ENCODE measurements around the gene RANBP3.
"Not testable (repeated sequence)": the region's sequence is repeated elsewhere in the genome, so short reads cannot be mapped to it uniquely, and the experiment has no call there.

The RANBP3 gene

DNA sequence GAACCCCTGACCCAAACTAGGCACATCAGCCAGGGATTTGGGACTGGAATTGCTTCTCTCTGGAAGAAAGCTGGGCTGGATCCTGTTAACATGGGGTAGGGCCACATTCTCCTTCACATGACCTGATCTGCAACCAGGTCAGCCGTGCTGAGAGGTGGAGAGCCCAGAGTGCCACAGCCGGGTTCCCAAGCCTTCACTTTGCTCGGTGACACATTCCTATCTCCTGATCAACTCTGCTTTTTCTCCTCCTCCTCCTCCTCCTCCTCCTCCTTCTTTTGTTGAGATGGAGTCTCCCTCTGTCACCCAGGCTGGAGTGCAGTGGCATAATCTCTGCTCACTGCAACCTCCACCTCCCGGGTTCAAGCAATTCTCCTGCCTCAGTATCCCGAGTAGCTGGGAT is 7.9 kb upstream of the RANBP3 start:
- DNase-seq, result not testable (repeated sequence)

DNA sequence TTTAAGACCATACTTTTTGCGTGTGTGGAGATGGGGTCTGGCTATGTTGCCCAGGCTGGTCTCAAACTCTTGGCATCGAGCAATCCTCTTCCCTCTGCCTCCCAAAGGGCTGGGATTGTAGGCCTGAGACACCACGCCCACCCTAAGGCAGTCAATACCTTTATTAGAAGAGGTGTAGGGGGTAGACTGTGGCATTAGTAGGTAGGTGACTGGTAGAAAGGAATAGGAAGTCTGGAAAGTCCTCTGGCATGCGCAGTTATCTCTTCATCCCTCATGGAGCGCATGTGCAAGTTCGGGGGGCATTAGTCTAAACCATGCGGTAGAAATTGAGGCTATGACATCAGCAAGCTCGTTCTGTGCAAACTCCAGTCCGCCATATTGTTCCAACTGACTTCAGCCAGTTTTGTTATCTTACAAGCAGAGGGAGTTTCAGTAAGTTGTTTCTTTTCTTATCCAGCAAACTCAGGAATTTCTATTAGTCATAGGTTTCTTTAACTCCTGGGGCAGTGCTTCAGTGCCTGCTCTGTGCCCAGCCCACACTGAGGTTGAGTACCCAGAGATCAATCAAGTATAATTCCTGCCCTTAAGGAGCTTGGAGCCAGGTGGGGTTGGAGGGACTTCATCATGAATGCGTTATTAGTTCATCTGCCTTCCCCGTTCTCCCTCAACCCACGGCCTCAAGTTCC is 7.3 kb upstream of the RANBP3 start:
- DNase-seq, result no peak

DNA sequence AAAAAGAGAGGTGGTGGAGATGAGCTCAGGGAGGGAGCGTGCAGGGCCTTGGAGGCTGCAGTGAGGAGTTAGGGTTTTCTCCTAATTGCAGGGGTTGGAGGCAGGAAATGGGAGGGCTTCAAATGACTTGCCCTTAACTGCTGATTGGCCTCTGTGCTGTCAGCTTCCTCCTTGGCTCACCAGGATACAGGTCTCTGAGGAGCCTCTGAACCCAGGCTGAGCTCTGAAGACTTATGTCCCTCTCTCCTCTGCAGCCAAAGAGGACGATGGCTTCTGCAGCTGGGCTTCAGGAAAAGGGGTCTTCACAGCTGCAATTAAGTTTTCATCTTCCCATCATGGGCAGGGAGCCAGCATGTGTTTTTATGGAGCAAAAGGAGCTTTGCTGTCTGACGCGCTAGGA is 6.7 kb upstream of the RANBP3 start:
- peak; percentile 74 to 76 for DNase-seq

DNA sequence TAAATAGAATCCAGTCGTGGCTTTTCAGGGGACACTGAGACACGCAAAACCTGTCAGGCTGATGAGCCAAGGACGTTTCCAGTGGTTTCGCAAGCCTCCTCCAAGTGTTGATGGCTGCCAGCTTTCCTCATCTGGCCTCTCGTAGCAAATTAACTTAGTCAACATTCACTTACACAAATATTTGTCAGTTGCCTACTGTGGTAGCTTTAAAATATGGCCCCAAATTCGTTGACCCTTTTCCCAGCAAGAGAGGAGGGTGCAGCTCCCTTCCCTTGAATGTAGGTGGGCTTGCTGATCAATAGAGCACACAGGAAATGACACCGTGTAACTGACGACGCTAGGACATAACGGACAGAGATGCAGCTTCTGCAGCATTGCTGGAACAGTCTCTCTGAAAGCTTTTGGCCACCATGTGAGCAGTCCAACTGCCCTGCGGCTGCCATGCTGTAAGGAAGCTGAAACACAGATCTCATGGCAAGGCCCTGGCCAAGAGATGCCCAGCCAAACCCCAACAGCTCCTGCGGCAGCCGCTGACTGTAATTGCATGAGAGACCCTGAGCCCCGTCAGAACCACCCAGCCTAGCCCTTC is 5.5 kb upstream of the RANBP3 start:
- no peak for DNase-seq

DNA sequence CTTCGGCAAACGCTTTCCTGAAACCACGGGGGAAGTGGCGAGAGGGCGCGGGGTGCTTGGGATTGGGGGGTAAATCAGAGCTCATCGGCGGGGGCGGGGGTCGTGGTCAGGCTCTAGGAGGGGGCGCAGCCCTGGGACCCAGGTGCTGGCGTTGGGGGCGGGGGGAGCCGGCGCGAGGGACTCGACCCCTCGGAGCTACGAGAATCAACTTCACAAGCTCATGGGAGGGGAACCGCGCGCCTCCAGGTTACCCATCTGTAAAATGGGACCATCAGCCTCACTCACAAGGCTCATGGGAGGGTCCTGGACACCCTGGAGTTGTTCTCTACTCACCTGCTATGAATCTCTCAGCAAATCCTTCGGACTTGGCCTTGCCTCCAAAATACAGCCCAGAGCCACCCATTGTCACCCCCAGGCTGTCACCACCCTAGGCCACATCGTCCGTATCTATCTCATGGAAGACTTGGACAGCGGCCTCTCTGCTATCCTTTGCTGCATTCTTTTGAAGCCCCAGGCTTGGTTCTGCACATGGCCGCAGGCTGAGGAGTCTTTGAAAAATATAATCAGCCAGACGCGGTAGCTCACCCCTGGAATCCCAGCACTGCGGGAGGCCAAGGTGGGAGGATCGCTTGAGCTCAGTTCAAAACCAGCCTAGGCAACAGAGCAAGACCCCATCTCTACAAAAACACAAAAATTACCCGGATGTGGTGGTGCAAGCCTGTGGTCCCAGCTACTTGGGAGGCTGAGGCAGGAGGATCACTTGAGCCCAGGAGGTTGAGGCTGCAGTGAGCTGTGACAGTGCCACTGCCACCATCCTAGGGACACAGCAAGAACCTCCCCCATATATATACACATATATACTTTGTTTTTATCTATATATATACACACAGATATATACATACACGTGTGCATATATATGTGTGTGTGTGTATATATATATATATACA is 939 bp upstream of the RANBP3 start:
- no peak for DNase-seq

DNA sequence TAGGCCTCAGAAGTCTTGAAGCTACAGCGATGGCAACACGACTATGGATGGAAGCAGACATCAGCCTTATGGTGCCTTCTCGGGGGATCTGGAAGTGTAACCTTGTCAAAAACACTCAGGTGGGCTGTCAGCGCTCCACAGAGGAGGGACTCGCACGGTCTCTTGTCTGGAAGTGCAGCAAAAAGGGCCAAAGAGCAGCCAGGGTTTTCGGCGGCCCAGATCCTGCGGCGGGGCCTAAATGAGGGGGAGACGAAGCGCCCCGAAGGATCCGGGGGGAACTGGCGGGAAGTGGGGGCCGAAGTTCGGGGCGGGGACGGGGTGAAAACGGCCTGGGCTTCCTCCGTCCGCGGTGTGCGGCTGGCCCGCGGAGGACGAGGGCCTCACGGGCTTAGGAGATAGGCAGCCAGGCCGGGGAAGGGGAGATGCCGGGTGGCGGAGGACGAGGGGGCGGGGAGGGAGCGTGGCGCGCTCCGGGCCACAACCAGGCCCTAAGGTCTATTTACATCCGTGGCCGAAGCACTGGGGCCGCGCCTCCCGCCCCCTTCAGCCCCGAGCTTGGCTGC is 637 bp downstream of the RANBP3 start:
- no peak for DNase-seq

DNA sequence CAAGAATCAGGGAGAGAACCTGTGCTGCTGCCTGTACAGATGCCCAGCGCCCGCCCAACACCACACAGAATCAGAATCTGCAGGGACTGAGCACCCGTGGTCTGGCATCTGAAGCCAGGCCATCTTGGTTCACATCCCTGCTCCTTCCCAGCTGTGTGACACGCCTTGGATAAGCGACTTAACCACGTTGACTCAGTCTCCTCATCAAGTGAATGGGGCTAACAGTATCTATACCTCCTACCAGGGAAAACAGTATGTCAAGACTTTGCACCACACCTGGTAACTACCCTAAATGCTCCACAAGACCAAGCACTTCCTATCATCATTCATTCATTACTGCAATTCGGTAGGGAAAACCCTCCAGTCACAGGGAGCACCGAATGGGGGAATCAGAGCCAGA is 1.2 kb downstream of the RANBP3 start:
- DNase-seq, result no peak

DNA sequence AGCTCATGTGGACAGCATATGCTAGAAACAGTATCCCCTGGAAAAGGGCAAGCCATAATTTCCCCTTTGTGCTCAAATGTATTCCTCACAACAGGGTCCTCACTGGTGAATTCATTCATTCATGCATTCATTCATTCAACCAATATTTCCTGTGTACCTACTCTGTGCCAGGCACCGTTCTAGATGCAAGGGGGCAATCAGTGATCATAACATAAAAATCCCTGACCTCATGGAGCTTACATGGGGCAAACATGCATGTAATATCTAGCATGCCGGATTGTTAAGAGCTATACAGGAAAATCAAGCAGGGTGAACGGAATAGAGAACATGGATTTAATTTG is 2.6 kb downstream of the RANBP3 start:
- DNase-seq, result no peak

DNA sequence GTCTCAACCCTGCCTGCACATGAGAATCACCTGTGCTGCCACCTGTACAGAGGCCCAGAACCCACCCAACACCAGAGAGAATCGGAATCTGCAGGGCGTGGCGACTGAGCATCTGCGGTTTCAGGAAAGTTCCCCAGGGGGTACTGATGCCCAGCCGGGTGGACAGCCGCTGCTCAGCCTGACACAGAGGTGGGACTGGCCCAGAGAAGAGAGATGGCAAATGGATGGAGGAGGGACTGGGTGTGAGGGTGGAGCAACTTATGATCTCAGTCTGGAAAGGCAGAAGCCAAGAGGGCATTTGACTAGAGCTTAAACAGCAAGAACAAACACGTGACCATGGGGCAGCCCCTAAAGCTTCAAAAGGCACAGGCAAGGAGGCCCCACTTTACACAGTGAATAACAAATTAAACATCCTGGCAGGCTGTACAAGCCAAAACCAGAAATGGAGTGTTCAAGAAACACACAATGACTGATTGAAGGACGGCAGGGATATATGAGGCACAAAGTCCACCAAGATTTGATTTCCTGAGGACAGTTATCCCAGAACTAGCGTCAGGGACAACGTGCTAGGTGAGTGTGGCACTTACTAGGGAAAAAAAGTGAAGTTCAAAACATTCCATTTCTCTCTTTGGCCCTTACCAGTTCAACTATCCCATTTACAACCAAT is 3.1 kb downstream of the RANBP3 start:
- no peak for DNase-seq

DNA sequence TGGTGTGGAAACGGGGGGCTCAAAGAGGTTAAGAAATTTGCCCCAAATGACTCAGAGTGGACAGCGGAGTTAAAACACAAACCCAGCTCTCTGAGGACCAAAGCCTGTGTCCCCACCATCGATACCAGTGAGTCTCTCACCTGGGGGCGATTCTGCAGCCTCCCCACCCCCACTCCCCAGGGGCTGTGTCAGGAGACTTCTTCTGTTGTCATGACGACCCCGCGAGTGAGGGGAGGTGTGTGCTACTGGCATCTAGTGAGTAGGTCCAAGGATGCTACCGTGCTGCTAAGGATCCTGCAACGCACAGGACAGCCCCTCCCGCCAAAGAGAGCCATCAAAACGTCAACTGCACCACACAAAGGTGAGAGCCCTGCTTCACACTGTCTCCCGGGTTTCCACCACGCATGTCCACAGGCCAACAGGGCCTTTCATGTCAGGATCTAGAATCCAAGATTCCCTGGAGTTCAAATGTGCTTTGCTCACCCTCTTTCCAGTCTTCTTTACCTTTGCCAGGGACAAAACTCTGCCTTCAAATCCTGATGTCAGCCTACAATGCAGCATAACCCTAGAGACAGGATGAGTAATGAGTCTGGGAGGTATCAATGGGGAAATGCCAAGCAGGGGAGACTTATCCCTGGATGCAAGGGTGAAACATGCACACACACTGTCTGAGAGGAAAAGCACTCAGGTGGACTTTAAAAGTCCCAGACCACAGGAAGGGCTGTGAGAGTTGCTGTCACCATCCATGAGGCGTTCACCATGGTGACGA is 3.9 kb downstream of the RANBP3 start:
- no peak for DNase-seq

DNA sequence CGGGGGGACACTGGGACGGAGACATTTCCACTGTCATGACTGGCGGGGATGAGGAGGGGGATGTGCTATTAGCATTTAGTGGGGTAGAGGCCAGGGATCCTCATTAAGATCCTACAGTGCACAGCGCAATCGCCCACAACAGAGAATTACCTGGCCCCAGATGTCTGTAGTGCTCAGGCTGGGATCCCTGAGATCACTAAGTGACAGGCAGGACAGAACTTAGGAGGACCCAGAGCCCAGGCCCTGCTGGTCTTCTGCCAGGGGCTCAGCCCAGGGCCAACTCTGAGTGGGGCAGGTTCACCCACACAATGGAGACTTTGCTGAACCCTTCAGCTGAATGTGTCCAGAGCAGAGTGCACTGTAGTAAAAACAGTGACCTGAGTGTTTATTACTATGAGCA is 4.6 kb downstream of the RANBP3 start:
- no peak for DNase-seq

DNA sequence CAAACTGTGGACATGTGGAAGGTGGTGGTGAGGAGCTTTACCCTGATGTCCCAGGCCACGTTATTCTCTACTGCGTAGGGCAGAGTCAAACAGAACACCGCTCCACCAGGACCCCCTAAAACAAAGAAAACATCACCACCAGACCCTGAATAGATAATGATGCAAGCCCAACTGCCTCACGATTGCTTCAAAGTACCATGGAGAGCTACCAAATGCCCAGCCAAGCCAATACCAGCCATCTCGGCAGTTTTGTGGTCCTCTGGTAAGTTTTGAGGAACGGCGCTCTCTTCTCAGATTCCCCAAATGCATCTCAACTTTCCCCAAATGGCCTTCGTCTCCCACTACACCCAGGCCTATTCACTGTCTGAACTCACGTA is 5.6 kb downstream of the RANBP3 start:
- no peak for DNase-seq

DNA sequence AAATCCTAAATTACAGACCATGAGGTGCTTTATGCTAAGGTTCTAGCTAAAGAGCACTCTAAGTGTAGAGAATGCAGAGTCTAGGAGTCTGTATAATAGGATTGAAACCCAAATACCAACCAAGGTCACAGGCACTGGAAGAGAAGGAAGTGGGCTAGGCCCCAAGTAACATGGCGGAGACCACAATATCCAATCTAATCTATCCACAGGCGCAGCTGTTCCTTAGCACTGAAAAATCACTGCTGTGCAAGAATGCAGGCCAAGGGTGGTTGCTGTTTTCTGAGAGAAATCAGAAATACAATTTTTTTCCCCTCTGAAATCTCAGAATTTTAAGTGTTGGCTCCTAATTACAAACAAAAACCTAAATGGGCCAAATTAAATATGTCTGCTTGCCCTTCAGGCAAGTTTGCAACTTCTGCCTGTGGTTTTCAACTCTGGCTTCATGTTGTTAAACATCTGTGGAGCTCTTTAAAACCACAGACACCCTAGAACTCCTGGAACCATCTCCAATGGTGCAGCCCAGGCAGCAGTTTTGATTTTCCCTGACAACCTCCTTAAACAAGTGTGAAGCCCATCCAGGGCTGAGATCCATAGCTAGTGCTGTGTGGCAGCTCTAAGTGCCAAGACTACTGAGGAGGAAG is 6.1 kb downstream of the RANBP3 start:
- DNase-seq, result no peak

DNA sequence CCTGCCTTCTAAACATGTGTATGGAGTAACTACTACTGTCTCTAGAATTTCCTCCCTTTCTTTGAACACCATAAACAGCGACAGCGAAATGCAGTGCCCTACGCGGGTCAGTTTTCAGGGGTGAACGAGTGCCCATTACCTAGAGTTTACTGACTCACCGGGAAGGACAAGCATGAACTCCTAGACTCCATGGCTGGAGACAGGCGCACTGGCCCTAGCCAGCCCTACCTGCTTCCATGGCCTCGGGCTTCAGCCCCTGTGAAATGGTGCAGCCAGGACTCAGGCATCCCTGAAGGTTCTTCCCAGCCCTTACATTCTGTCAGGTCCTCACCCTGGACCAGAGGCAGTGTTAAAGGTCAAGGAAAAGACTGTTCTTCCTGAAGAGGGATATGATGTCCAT is 8.5 kb downstream of the RANBP3 start:
- DNase-seq, result no peak

DNA sequence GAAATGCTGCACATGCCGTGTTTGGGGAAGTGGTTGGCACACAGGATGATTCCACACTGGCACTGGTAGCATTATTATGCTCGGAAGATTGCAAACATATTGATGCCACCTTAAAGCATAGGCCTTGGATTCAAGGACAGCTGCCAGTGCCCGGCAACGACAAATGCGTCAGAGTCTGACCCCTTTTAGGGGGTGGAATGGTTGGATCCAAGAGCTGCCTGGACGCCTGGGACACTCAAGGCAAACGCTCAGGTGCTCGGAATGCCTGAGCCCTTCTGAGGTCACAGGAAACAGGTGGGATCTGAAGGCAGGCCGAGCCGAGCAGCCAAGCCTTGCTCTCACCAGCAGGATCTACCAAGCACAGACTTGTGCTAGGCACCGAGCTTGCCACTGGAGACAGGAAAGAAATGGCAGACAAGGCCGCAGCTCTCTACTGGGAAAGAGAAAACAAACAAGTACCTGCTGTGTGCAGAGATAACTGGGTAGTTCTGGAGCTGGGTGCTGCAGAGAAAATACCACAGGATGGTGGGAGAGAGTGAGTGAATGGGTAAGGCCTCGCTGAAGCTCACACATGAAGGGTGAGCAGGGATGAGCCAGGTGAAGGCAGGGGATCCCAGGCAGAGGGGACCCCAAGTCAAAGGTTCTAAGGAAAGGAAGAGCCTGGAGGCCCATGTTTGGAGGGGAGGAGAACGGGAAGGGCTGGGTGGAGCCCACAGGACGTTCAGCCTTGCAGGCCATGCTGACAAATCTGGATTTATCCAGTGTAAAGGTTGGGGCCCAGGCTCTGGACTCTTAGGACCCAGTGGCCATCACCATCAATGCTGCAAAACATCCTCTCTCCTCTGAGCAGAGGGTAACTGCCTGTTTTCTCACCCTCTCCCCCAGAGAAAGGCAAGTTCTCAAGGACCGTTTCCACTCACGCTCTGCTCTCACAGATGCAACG is 9.2 kb downstream of the RANBP3 start:
- no peak for DNase-seq

DNA sequence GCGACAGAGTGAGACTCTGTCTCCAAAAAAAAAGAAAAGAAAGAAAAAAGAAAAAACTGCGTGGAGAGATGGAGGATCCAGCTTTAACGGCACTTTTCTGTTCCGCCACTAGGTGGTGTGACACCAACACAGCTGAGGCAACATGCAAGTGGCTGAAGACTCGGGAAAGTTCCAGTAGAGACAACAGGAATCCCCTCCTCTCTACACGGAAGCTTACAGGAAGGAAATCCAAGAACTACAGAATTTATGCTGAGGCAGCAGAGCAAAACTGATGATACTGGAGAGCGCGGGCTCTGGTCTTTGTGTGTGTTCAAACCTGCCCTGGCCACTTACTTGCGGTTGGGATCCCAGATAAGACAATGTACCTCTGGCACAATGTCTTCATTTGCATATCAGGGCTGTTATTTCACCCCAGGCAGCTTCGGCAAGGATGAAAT is 9.9 kb downstream of the RANBP3 start:
- peak; percentile 54 to 70 for DNase-seq

DNA sequence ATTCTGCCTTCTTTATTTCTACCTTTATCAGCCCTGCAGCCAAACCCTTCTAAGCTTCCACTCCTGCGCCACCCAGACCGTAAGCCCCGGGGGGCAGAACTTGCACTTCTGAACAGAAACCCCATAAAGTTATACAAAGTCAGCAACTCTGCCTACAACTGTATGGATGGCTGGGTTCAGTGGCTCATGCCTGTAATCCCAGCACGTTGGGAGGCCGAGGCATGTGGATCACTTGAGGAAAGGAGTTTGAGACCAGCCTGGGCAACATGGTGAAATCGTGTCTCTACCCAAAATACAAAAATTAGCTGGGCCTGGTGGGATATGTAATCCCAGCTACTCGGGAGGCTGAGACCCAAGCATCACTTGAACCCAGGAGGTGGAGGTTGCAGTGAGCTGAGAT is 10.4 kb downstream of the RANBP3 start:
- DNase-seq, result no peak

DNA sequence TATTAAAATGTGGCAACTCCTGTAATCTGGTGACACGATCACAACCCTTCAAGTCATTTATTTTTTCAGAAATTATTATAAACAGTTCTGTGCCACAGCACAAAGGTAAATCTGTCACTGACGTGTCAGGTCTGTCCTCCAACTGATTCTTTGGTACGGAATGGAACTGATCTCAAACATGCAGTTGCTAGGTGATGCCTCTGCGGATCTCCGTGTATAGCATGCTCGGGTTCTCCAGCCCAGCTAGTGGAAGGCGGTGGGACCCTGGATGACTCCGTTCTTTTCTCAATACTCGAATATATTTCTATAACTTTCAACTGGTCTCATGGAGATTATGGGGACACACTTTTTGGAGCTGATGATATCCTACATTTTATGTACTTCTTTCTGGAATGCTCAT is 11.0 kb downstream of the RANBP3 start:
- DNase-seq, result no peak

DNA sequence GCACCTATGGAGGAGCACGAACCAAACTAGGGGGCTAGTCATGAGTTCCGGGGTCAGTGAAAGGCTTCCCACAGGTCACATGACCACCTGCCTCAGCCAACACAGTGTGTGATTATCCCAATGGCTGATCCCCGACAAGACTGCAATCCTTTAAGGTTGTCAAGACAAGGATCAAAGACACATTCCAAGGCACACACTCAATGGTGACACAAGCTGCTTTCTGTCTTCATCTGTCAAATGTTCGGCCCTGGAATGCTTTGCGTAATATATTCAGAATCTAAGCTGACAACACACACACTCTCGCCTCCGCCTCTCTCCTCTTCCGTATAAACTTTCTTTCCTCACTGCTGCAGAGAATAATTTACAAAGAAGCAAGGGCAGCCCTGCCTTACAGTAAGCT is 11.7 kb downstream of the RANBP3 start:
- no peak for DNase-seq

DNA sequence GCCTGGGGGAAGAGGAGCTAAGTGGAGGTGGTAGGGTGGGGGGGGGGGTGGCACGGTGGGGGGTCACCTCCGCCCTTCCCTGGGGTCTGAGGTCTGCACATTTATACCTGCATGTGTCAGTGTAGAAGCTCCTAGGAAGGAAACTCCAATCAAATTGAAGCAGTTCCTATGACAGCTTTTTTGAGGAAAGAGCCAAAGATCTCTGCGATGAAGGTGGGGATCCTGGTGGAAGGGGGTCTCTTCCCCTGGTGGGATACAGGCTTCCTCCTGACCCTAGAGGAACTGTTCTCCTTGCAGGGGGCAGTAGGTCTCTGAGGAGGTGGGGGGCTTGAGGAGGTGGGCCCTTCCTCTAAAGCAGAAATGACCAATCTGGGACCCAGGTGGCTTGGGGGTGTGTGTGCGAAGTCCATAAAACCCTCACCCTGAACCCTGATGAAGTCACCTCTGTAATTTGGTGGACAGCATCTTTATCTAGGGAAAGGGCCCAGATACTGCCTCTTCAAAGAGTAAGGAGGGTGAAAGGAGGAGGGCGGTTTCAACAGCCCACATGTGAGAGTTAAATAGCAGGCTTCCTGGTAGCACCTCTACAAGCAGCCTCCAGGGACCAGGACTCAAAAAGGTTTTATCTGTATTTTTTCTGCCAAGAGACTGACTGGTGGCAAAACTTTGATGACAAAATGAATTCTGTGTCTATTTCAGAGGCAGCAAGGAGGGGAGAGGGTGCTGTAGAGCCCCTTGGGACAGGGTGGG is 12.9 kb downstream of the RANBP3 start:
- no peak for DNase-seq
